ENCODE data around the gene SLC13A3. TPM values are rescaled to one million over a fixed set of nuclear protein-coding genes. Genes with fewer than 3 reads are reported as not detected.
A peak's percentile ranks its signal among the peaks of the same experiment; 100 is the strongest.

SLC13A3 gene
- total and polyA plus RNA-seq, 2 of the 4 experiments (the other 2 are of a cell fraction) = 2.5 to 4.2 TPM

DNA sequence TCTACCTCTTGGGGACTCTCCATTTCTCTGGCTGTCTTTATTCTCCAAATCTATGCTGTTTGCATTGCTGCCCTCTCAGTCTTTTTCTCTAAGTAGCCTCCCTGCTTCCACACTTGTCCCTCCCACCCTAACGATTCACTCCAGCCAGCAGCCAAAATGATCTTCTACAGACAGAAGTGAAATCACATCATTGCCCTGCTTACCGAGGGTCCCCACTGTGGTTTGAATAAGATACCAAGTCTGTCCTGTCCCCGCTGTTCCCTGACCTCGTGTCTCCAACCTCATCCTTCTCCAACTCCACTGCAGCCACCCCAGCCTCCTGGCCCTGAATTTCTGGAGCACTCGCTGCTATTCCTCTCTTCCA lies 89.3 kb downstream of the SLC13A3 start:
- Histone ChIP-seq H2BK5ac (ENCODE audit: low read depth, low read length, poor library complexity, severe bottlenecking) (no peak overlapping the region), H4K5ac (ENCODE audit: low read depth, low read length) (no peak overlapping the region), H4K91ac (ENCODE audit: insufficient read depth, low read depth, low read length) (no peak overlapping the region), H3K36me3 (ENCODE audit: control insufficient read depth, insufficient read depth, low read length) (no peaks in the 10 kb centered on the region), H3K4me2 (ENCODE audit: low read depth, low read length) (peak overlapping the region; percentile 70; the same call in 1 of the 2 replicates), H3K9me1 (ENCODE audit: insufficient read depth, low read length) (no peaks in the 10 kb centered on the region; the same call in 1 of the 2 replicates), H3K56ac (ENCODE audit: extremely low read depth, insufficient read depth, low read length) (no peak overlapping the region), H2AK9ac (replicated peaks; ENCODE audit: low read depth, low read length, poor library complexity) (no peak overlapping the region), H4K8ac (ENCODE audit: low read depth in 2 of 2, low read length in 2 of 2) (no peak overlapping the region), H3K4me3 (ENCODE audit: insufficient read depth, low read depth, low read length) (no peak overlapping the region), H3K23ac (ENCODE audit: low read depth, low read length) (no peak overlapping the region), H3K27me3 (ENCODE audit: control insufficient read depth, insufficient read depth, low read length) (no peaks in the 10 kb centered on the region), H3K9me3 (ENCODE audit: control insufficient read depth, insufficient read depth, low read length) (no peaks in the 10 kb centered on the region), H2AK5ac (ENCODE audit: low read depth, low read length) (no peak overlapping the region), H3K14ac (replicated peaks; ENCODE audit: low read depth, low read length) (no peak overlapping the region), H3K4ac (ENCODE audit: low read depth, low read length) (no peak overlapping the region), H2BK120ac (ENCODE audit: low read depth, low read length) (no peak overlapping the region), H2BK15ac (ENCODE audit: low read depth, low read length) (no peak overlapping the region), H3K9ac (ENCODE audit: low read depth, low read length) (no peak overlapping the region), H2AFZ (replicated peaks; ENCODE audit: low read length, poor library complexity) (peak overlapping the region; percentile 87), H3K18ac (ENCODE audit: low read depth, low read length) (no peak overlapping the region), H4K20me1 (ENCODE audit: insufficient read depth, low read length) (no peaks in the 10 kb centered on the region), H2BK20ac (ENCODE audit: low read depth, low read length) (no peak overlapping the region), H3K79me1 (ENCODE audit: low read depth in 1 of 2, low read length in 2 of 2) (no peaks in the 10 kb centered on the region), H3K27ac (ENCODE audit: insufficient read depth, low read length) (no peak overlapping the region), H3K4me1 (ENCODE audit: control insufficient read depth, insufficient read depth, low read length) (peaks cover 3% of the 10 kb centered on the region; the same call in 1 of the 2 replicates)
- no peak for DNase-seq
- no TSS peak for BruUV-seq (replicated peaks)
- 72% methylated on average over 4 of the region's 5 CpGs; no CpG with 5 or more reads in 1 of the 2 experiments for WGBS, 2 experiments (ENCODE audit: extremely low coverage in 2 of 2, insufficient read length in 1 of 2)
- TF ChIP-seq MAFK (IDR thresholded peaks at IDR 0.05; ENCODE audit: low read depth, low read length) = no peak
- TF ChIP-seq SMC3 (IDR thresholded peaks at IDR 0.05; ENCODE audit: low read depth, low read length) = no peak
- TF ChIP-seq MXI1 (IDR thresholded peaks at IDR 0.05; ENCODE audit: borderline replicate concordance, low read depth, low read length) = no peak
- TF ChIP-seq CEBPB (IDR thresholded peaks at IDR 0.05; ENCODE audit: low read depth, low read length) = no peak
- TF ChIP-seq NFE2L2 (IDR thresholded peaks at IDR 0.05; ENCODE audit: low read depth, low read length) = no peak
- no peak for TF ChIP-seq POLR2A (IDR thresholded peaks at IDR 0.05; ENCODE audit: low read depth, low read length)
- POLR2A ChIA-PET (ENCODE audit: unreplicated experiment) = no interaction called here
- intact Hi-C loops (cut with micrococcal nuclease) = no loop called here
- dilution Hi-C loops (cut with HindIII; ENCODE audit: low sequenced_read_pairs, unreplicated experiment) = no loop called here
- no peak for ATAC-seq (ENCODE audit: low read depth)
- CTCF ChIA-PET = interaction anchor here (1.6 kb wide), 1 partner anchor 12 kb away, joined by 5 read pairs; no protein-coding TSS in a partner anchor
- in situ Hi-C loops (cut with MboI; ENCODE audit: low sequenced_read_pairs) = no loop called here
